PC-3 (cell line): ENCODE results near the gene KCNK4. TPM values are rescaled to one million over a fixed set of nuclear protein-coding genes. Genes with fewer than 3 reads are reported as not detected.
A peak's percentile ranks its signal among the peaks of the same experiment; 100 is the strongest.

Source experiments
- ATAC-seq: fragments of 200-7000 bp; cut with Tn5 transposase; 2 replicates; pipeline ENCODE4 v1.9.1; 2020; ENCODE audit warnings: mild to moderate bottlenecking, moderate library complexity
- BruUV-seq: library from RNA; stranded (reverse); fragments of 400-500 nt; replicated peaks from 2 replicates; lab custom pipeline; 2021; lab: Mats Ljungman, UMichigan
- CTCF ChIA-PET: fragments of 300-600 bp; sonication (Branson Sonifier 250); formaldehyde crosslinking; loops from one replicate; lab custom pipeline; 2022; ENCODE audit warnings: antibody characterized with exemption; lab: Charles Lee
- POLR2A ChIA-PET: fragments of 300-600 bp; sonication (Branson Sonifier 250); formaldehyde crosslinking; loops from one replicate; lab custom pipeline; 2022; ENCODE audit warnings: antibody characterized with exemption; ENCODE audit not compliant: unreplicated experiment; lab: Charles Lee
- DNase-seq: peaks from one replicate; pipeline ENCODE4 v3.0.0-alpha.2; 2015
- H2AFZ ChIP-seq: fragments of 300-600 bp; sonication (generic); 2 replicates; pipeline ENCODE4 v1.6.0; 2016; ENCODE audit warnings: antibody characterized with exemption, low read length
- H3F3A ChIP-seq: fragments of 300-600 bp; sonication (generic); one replicate; pipeline ENCODE4 v1.6.0; 2017; ENCODE audit warnings: antibody characterized with exemption, low read length, control low read depth, mild to moderate bottlenecking; ENCODE audit not compliant: unreplicated experiment
- H3K27ac ChIP-seq: fragments of 300-600 bp; sonication (generic); 2 replicates; pipeline ENCODE4 v1.5.1; 2016; ENCODE audit warnings: mild to moderate bottlenecking, low read length
- H3K27me3 ChIP-seq: fragments of 300-600 bp; sonication (generic); 2 replicates; pipeline ENCODE4 v1.6.1; 2016; ENCODE audit warnings: low read length, mixed read lengths
- H3K36me3 ChIP-seq: fragments of 300-600 bp; sonication (generic); 2 replicates; pipeline ENCODE4 v1.6.1; 2016; ENCODE audit warnings: low read depth, mixed run types, low read length, mixed read lengths
- H3K4me1 ChIP-seq: fragments of 300-600 bp; sonication (generic); 2 replicates; pipeline ENCODE4 v1.5.1; 2016; ENCODE audit warnings: low read length; ENCODE audit not compliant: insufficient read depth
- H3K4me2 ChIP-seq: fragments of 300-600 bp; sonication (generic); 2 replicates; pipeline ENCODE4 v1.6.0; 2016; ENCODE audit warnings: low read length
- H3K4me3 ChIP-seq: fragments of 300-600 bp; sonication (generic); 2 replicates; pipeline ENCODE4 v1.5.1; 2016; ENCODE audit warnings: mild to moderate bottlenecking, low read length, mixed read lengths
- H3K79me2 ChIP-seq: fragments of 300-600 bp; sonication (generic); 2 replicates; pipeline ENCODE4 v1.6.1; 2017; ENCODE audit warnings: low read length, mixed read lengths
- H3K9ac ChIP-seq: fragments of 300-600 bp; sonication (generic); 2 replicates; pipeline ENCODE4 v1.6.0; 2016; ENCODE audit warnings: mild to moderate bottlenecking, low read length
- H3K9me2 ChIP-seq: fragments of 300-600 bp; sonication (generic); replicated peaks from 2 replicates; pipeline ENCODE4 v1.6.1; 2016; ENCODE audit warnings: mixed run types, low read length, mixed read lengths
- H3K9me3 ChIP-seq: fragments of 300-600 bp; sonication (generic); 2 replicates; pipeline ENCODE4 v1.6.1; 2016; ENCODE audit warnings: low read length, mixed read lengths
- H4K20me1 ChIP-seq: fragments of 300-600 bp; sonication (generic); 2 replicates; pipeline ENCODE4 v1.6.1; 2016; ENCODE audit warnings: low read length, mixed read lengths
- EZH2 ChIP-seq: fragments of 300-600 bp; sonication (generic); IDR thresholded peaks from one replicate; pipeline ENCODE4 v1.6.1; 2017; ENCODE audit warnings: antibody characterized with exemption, mild to moderate bottlenecking, low read length; ENCODE audit not compliant: unreplicated experiment
- EZH2phosphoT487 ChIP-seq: fragments of 300-600 bp; sonication (generic); IDR thresholded peaks from 2 replicates; pipeline ENCODE4 v1.6.1; 2018; ENCODE audit warnings: mild to moderate bottlenecking, antibody characterized with exemption, low read length, borderline replicate concordance
- intact Hi-C: fragments of 100-400 bp; cut with micrococcal nuclease; formaldehyde crosslinking; loops from 2 replicates; pipeline ENCODE4 v1.9.0; 2023
- total RNA-seq: library from RNA; depleted of rRNA; stranded (reverse); fragments of >200 nt; gene quantifications from 2 replicates; pipeline ENCODE4 v1.2.3, GENCODE V29; 2014
- TF ChIP-seq, protein P1 (sequence below): fragments of 300-600 bp; sonication (generic); conservative IDR thresholded peaks from 2 replicates; pipeline ENCODE4 v1.5.1; 2017; ENCODE audit warnings: antibody characterized with exemption, low read depth, mild to moderate bottlenecking, low read length

Gene KCNK4
- total RNA-seq, 1 experiment from 2014 or later, result 1.2 TPM

DNA sequence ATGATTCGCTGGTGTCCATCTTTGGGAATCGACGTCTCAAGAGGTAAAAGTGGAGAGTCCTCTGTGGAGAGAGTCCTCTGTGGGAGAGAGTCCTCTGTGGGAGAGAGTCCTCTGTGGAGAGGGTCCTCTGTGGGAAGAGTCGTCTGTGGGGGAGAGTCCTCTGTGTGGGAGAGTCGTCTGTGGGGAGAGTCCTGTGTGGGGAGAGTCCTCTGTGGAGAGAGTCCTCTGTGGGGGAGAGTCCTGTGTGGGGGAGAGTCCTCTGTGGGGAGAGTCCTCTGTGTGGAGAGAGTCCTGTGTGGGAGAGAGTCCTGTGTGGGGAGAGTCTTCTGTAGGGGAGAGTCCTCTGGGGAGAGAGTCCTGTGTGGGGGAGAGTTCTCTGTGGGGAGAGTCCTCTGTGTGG is 29.9 kb downstream of the KCNK4 start:
- H3K36me3 ChIP-seq, result peaks cover 6% of the 10 kb centered on the region
- no peaks in the 10 kb centered on the region for H4K20me1 ChIP-seq
- no peak overlapping the region for H3K4me3 ChIP-seq
- peaks cover 40% of the 10 kb centered on the region for H3K79me2 ChIP-seq
- ATAC-seq, result no peak
- no peak overlapping the region for H3K27ac ChIP-seq
- no peak overlapping the region for H3K9ac ChIP-seq
- no peak overlapping the region for H2AFZ ChIP-seq
- CTCF ChIA-PET, result no interaction called here
- H3K4me1 ChIP-seq, result peaks cover 27% of the 10 kb centered on the region
- no peak for TF ChIP-seq EZH2phosphoT487
- no peak for TF ChIP-seq EZH2
- TF ChIP-seq, protein P1, sequence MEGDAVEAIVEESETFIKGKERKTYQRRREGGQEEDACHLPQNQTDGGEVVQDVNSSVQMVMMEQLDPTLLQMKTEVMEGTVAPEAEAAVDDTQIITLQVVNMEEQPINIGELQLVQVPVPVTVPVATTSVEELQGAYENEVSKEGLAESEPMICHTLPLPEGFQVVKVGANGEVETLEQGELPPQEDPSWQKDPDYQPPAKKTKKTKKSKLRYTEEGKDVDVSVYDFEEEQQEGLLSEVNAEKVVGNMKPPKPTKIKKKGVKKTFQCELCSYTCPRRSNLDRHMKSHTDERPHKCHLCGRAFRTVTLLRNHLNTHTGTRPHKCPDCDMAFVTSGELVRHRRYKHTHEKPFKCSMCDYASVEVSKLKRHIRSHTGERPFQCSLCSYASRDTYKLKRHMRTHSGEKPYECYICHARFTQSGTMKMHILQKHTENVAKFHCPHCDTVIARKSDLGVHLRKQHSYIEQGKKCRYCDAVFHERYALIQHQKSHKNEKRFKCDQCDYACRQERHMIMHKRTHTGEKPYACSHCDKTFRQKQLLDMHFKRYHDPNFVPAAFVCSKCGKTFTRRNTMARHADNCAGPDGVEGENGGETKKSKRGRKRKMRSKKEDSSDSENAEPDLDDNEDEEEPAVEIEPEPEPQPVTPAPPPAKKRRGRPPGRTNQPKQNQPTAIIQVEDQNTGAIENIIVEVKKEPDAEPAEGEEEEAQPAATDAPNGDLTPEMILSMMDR, result no peak
- no peaks in the 10 kb centered on the region for H3F3A ChIP-seq
- no peak for DNase-seq
- no peaks in the 10 kb centered on the region for H3K9me2 ChIP-seq
- POLR2A ChIA-PET, result no interaction called here
- no TSS peak for BruUV-seq
- intact Hi-C loops, result no loop called here
- no peaks in the 10 kb centered on the region for H3K9me3 ChIP-seq
- H3K4me2 ChIP-seq, result no peak overlapping the region
- H3K27me3 ChIP-seq, result no peaks in the 10 kb centered on the region

DNA sequence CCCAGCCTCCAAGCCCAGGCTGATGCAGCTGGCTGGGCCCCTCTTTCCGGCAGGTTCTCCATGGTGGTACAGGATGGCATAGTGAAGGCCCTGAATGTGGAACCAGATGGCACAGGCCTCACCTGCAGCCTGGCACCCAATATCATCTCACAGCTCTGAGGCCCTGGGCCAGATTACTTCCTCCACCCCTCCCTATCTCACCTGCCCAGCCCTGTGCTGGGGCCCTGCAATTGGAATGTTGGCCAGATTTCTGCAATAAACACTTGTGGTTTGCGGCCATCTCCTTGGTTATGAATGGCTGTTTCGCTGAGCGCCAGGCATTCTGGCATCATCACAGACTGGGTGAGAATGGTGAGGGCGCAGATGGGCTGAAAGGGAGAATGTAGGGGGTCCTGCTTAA is 30.4 kb downstream of the KCNK4 start:
- Histone ChIP-seq H2AFZ (no peak overlapping the region), H3K9me2 (no peaks in the 10 kb centered on the region), H4K20me1 (no peaks in the 10 kb centered on the region), H3K4me1 (peaks cover 23% of the 10 kb centered on the region), H3K4me2 (no peak overlapping the region; the same call in 1 of the 2 replicates), H3K9me3 (no peaks in the 10 kb centered on the region), H3K79me2 (peaks cover 35% of the 10 kb centered on the region), H3K27ac (no peak overlapping the region), H3K27me3 (no peaks in the 10 kb centered on the region), H3F3A (no peaks in the 10 kb centered on the region), H3K9ac (no peak overlapping the region), H3K4me3 (no peak overlapping the region), H3K36me3 (peaks cover 3% of the 10 kb centered on the region; the same call in 1 of the 2 replicates)
- intact Hi-C loops, result no loop called here
- POLR2A ChIA-PET, result no interaction called here
- no TSS peak for BruUV-seq
- ATAC-seq (peak; percentile 6), DNase-seq (peak; percentile 76)
- CTCF ChIA-PET, result no interaction called here
- TF ChIP-seq, protein P1, result no peak
- TF ChIP-seq EZH2phosphoT487 (no peak), EZH2 (no peak)

DNA sequence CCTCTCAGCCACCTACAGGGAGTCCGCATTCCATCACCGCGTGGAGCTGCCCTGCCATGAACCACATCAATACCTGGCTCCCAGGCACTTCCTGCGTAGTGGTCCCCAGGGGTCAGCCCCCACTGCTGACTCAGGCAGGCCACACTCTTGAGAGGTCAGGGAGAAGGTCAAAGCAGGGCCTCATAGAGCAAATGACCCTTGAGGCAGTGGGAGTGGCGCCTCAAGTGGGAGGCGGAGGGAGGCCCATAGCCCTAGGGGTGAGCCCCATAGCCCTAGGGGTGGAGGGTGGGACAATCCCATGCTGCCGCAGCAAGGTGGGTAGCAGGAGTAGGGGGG is 31.8 kb downstream of the KCNK4 start:
- TF ChIP-seq EZH2phosphoT487 (no peak), EZH2 (no peak)
- TF ChIP-seq, protein P1, result no peak
- no peak overlapping the region for H3K4me3 ChIP-seq
- BruUV-seq, result no TSS peak
- no peak overlapping the region for H3K4me2 ChIP-seq
- CTCF ChIA-PET, result no interaction called here
- H3K9me2 ChIP-seq, result no peaks in the 10 kb centered on the region
- H3K79me2 ChIP-seq, result peaks cover 27% of the 10 kb centered on the region
- no peak overlapping the region for H3K9ac ChIP-seq
- DNase-seq, result no peak
- intact Hi-C loops, result no loop called here
- no peak overlapping the region for H3K27ac ChIP-seq
- no peaks in the 10 kb centered on the region for H4K20me1 ChIP-seq
- POLR2A ChIA-PET, result no interaction called here
- no peak for ATAC-seq
- no peaks in the 10 kb centered on the region for H3K27me3 ChIP-seq
- peaks cover 23% of the 10 kb centered on the region for H3K4me1 ChIP-seq
- no peaks in the 10 kb centered on the region for H3F3A ChIP-seq
- no peaks in the 10 kb centered on the region for H3K9me3 ChIP-seq
- H3K36me3 ChIP-seq, result 0 out of 2 replicates have a peak, but pooled peaks cover 3% of the 10 kb centered on the region
- no peak overlapping the region for H2AFZ ChIP-seq
